GM23338 (cell line): ENCODE results near the gene HOXC5. TPM values are rescaled to one million over a fixed set of nuclear protein-coding genes. Genes with fewer than 3 reads are reported as not detected.

Experiments
- ATAC-seq: fragments of 200-7000 bp; cut with Tn5 transposase; 3 replicates; pipeline ENCODE4 v1.9.1; 2020
- DNase-seq: peaks from one replicate; pipeline ENCODE4 v3.0.0-alpha.2; 2015; ENCODE audit warnings: low spot score
- H2AFZ ChIP-seq: fragments of 200-600 bp; sonication (generic); 2 replicates; pipeline ENCODE4 v1.8.0; 2016; ENCODE audit warnings: antibody characterized with exemption, mild to moderate bottlenecking, moderate library complexity
- H3F3A ChIP-seq: fragments of 200-600 bp; sonication (generic); replicated peaks from 2 replicates; pipeline ENCODE4 v1.8.0; 2017; ENCODE audit warnings: antibody characterized with exemption, mixed run types, low read depth
- H3K27ac ChIP-seq: fragments of 200-600 bp; sonication (generic); 2 replicates; pipeline ENCODE4 v1.6.1; 2016; ENCODE audit warnings: low read depth
- H3K27me3 ChIP-seq: fragments of 200-600 bp; sonication (generic); 2 replicates; pipeline ENCODE4 v1.8.0; 2016; ENCODE audit warnings: mild to moderate bottlenecking, mixed run types, moderate library complexity; ENCODE audit not compliant: insufficient read depth
- H3K36me3 ChIP-seq: fragments of 200-600 bp; sonication (generic); 2 replicates; pipeline ENCODE4 v1.8.0; 2016; ENCODE audit warnings: mild to moderate bottlenecking; ENCODE audit not compliant: insufficient read depth
- H3K4me1 ChIP-seq: fragments of 200-600 bp; sonication (generic); 2 replicates; pipeline ENCODE4 v1.8.0; 2016; ENCODE audit warnings: mild to moderate bottlenecking, moderate library complexity; ENCODE audit not compliant: insufficient read depth
- H3K4me2 ChIP-seq: fragments of 200-600 bp; sonication (generic); 2 replicates; pipeline ENCODE4 v1.7.1; 2017; ENCODE audit warnings: mixed run types
- H3K4me3 ChIP-seq: fragments of 200-600 bp; sonication (generic); 2 replicates; pipeline ENCODE4 v1.6.1; 2016; ENCODE audit warnings: mixed run types
- H3K79me2 ChIP-seq: fragments of 200-600 bp; sonication (generic); replicated peaks from 2 replicates; pipeline ENCODE4 v1.8.0; 2017; ENCODE audit warnings: mild to moderate bottlenecking; ENCODE audit not compliant: insufficient read depth
- H3K9me2 ChIP-seq: fragments of 200-600 bp; sonication (generic); 2 replicates; pipeline ENCODE4 v1.8.0; 2017; ENCODE audit not compliant: insufficient read depth
- H4K20me1 ChIP-seq: fragments of 200-600 bp; sonication (generic); replicated peaks from 2 replicates; pipeline ENCODE4 v1.8.0; 2017; ENCODE audit warnings: mild to moderate bottlenecking; ENCODE audit not compliant: insufficient read depth
- H3K27ac Mint-ChIP-seq: 2 replicates; pipeline ENCODE4 v1.8.0; 2020; ENCODE audit warnings: inconsistent platforms, mild to moderate bottlenecking, moderate library complexity, mixed read lengths
- H3K27me3 Mint-ChIP-seq: 3 replicates; pipeline ENCODE4 v1.8.0; 2022; ENCODE audit warnings: low read depth, mild to moderate bottlenecking, moderate library complexity, mixed read lengths, inconsistent platforms; ENCODE audit not compliant: insufficient read depth, poor library complexity
- H3K36me3 Mint-ChIP-seq: 3 replicates; pipeline ENCODE4 v1.8.0; 2021; ENCODE audit warnings: low read depth, mild to moderate bottlenecking, inconsistent platforms, moderate library complexity, mixed read lengths
- H3K4me1 Mint-ChIP-seq: 3 replicates; pipeline ENCODE4 v1.8.0; 2020; ENCODE audit warnings: mild to moderate bottlenecking, inconsistent platforms, mixed read lengths
- H3K4me3 Mint-ChIP-seq: 3 replicates; pipeline ENCODE4 v1.8.0; 2021; ENCODE audit warnings: moderate library complexity, mild to moderate bottlenecking, inconsistent platforms, mixed read lengths
- H3K9me3 Mint-ChIP-seq: 3 replicates; pipeline ENCODE4 v1.8.0; 2020; ENCODE audit warnings: moderate library complexity, mild to moderate bottlenecking, inconsistent platforms, mixed read lengths
- CTCF ChIP-seq, 2 experiments: fragments of 200-600 bp in 1 of 2; sonication (generic) in 1 of 2; conservative IDR thresholded peaks; 2 replicates each; pipeline versions ENCODE4 v1.5.1 to v1.6.1; 2016 to 2017; ENCODE audit warnings: antibody characterized with exemption in 2 of 2, low read depth in 2 of 2, mild to moderate bottlenecking in 2 of 2, moderate library complexity in 1 of 2
- ETS1 ChIP-seq: IDR thresholded peaks from 2 replicates; pipeline ENCODE4 v1.6.1; 2016; ENCODE audit warnings: antibody characterized with exemption
- EZH2 ChIP-seq: fragments of 200-600 bp; sonication (generic); IDR thresholded peaks from one replicate; pipeline ENCODE4 v1.8.0; 2017; ENCODE audit warnings: antibody characterized with exemption, mild to moderate bottlenecking, low read depth; ENCODE audit not compliant: unreplicated experiment
- REST ChIP-seq: IDR thresholded peaks from one replicate; pipeline ENCODE4 v1.6.1; 2018; ENCODE audit warnings: antibody characterized with exemption; ENCODE audit not compliant: unreplicated experiment
- ZNF331 ChIP-seq: fragments of 250-450 bp; sonication (Bioruptor Pico); IDR thresholded peaks from 2 replicates; pipeline ENCODE4 v1.5.0; 2020; ENCODE audit warnings: low read depth, mild to moderate bottlenecking, moderate library complexity
- ZNF462 ChIP-seq: fragments of 250-450 bp; sonication (Bioruptor Pico); IDR thresholded peaks from 2 replicates; pipeline ENCODE4 v1.5.0; 2020; ENCODE audit warnings: mild to moderate bottlenecking, moderate library complexity
- polyA plus RNA-seq: library from polyadenylated mRNA; unstranded; fragments of >200 nt; fragmentation: Nextera tagmentation; extraction: Ambion mirVana; gene quantifications from 2 replicates; pipeline ENCODE4 v1.2.1, GENCODE V29; 2016
- total RNA-seq: library from RNA; depleted of rRNA; stranded (reverse); fragments of >200 nt; shearing (Covaris generic); gene quantifications from 2 replicates; pipeline ENCODE4 v1.2.3, GENCODE V29; 2014

Gene HOXC5
- total and polyA plus RNA-seq, 2 experiments from 2014 or later: not detected

- H3K27me3 ChIP-seq: peaks cover 100% of the 10 kb centered on the region
- no peak overlapping the region for H3K4me2 ChIP-seq
- H3K9me3 Mint-ChIP-seq: no peaks in the 10 kb centered on the region; the same call in 2 of the 3 replicates
- peaks cover 33% of the 10 kb centered on the region for H3K4me1 Mint-ChIP-seq
- no peak overlapping the region for H2AFZ ChIP-seq
- ATAC-seq: no peak
- H3K27me3 Mint-ChIP-seq: peaks cover 99% of the 10 kb centered on the region
- no peak overlapping the region for H3K4me3 ChIP-seq
- peaks cover 25% of the 10 kb centered on the region for H4K20me1 ChIP-seq
- H3K27ac Mint-ChIP-seq: no peak overlapping the region
- DNase-seq: no peak
- H3K27ac ChIP-seq: no peak overlapping the region
- no peaks in the 10 kb centered on the region for H3K79me2 ChIP-seq
- H3K36me3 ChIP-seq: no peaks in the 10 kb centered on the region
- H3K4me3 Mint-ChIP-seq: no peak overlapping the region
- no peaks in the 10 kb centered on the region for H3K9me2 ChIP-seq
- peaks cover 31% of the 10 kb centered on the region for H3F3A ChIP-seq
- TF ChIP-seq ZNF331 (CRISPR knock-in tag) (no peak), ETS1 (no peak), CTCF (conservative IDR thresholded peaks at IDR 0.05; ENCODE audit: low read depth in 2 of 2) (peak in 1 of 2 experiments; percentile 20; a peak in 2 of 4 replicates), EZH2 (peak; percentile 62), ZNF462 (CRISPR knock-in tag) (no peak), REST (no peak)
- no peaks in the 10 kb centered on the region for H3K36me3 Mint-ChIP-seq
- H3K4me1 ChIP-seq: peaks cover 50% of the 10 kb centered on the region
These were observed 20.0 kb upstream of the HOXC5 start for GRCh38 chr12:54012631-54013409.
